ENCODE measurements around the gene MEGF9.
"Not testable (repeated sequence)": the region's sequence is repeated elsewhere in the genome, so short reads cannot be mapped to it uniquely, and the experiment has no call there.

MEGF9 gene

DNA sequence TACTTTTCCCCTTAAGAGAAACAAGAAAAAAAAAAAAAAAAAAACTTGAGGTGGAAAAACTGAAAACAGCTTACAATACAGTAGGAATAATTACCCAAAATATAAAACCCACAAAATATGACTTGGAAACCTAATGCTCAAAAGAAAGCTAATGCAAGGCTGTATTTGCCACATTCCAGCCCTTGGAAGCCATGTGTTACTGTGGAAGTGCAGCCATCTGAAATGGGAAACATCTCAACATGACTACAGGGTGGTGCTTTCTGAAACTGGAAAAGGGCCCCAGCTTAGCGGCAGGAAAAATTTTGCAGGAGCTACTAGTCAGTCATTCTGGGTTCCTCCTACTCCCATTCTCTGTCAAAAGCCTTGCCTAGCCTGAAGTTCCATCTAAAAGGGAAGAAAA, 154.7 kb downstream of the MEGF9 start:
- in situ Hi-C loops (cut with MboI; ENCODE audit: low pct_unique_long_range_greater_than_20kb, low sequenced_read_pairs) = no loop called here
- no peak for DNase-seq

DNA sequence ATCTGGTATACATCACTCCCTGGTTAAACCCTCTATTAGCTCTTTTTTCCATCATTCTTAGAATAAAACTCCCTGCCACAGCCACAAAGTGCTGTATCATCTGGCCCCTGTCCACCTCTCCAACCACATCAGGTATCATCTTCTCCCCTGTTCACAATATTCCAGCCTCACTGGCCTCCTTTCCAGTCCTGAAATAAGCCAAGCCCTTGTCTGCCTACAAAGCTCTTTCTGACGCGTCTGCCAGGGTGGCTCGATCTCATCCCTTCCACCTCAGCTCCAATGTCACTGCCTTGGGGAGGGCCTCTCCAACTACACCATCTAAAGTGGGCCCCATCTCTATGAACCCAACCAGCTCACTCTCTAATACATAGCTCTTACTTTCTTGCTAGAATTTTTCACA, 155.8 kb downstream of the MEGF9 start:
- DNase-seq = no peak
- in situ Hi-C loops (cut with MboI; ENCODE audit: low pct_unique_long_range_greater_than_20kb, low sequenced_read_pairs) = no loop called here

DNA sequence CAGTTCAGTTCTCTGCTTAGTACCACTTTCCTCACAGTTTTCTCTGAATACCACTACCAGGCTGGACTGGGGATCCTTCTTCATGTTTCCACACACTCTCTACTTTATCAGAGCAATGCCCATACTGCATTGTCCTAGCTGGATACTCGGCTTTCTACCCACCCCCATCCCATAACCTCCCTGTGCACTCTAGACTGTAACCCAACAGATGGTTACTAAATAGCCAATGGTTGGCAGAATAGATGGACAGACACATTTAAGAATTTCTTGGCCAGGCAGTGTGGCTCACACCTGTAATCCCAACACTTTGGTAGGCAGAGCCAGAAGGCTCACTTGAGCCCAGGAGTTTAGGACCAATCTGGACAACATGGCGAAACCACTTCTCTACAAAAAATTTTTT, 157.1 kb downstream of the MEGF9 start:
- DNase-seq = no peak
- in situ Hi-C loops (cut with MboI; ENCODE audit: low pct_unique_long_range_greater_than_20kb, low sequenced_read_pairs) = no loop called here

DNA sequence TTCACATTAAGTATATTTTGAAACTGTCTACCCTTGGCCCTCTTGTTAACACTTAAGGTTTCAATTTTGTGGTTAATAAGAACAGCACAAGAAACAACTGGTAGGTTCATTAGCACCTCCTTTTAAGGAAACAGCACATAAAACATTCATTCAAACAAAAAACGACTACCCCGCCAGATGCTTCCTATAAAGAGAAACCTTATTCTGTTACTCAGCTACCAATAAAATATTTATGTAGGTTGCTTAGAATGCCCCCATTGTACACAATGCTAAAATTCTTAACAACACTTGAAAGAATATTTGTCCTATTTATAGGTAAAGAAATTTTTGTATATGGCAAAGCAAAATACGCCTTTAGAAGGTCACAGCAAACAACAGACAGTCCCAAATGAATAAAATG, 157.5 kb downstream of the MEGF9 start:
- DNase-seq = no peak
- in situ Hi-C loops (cut with MboI; ENCODE audit: low pct_unique_long_range_greater_than_20kb, low sequenced_read_pairs) = no loop called here

DNA sequence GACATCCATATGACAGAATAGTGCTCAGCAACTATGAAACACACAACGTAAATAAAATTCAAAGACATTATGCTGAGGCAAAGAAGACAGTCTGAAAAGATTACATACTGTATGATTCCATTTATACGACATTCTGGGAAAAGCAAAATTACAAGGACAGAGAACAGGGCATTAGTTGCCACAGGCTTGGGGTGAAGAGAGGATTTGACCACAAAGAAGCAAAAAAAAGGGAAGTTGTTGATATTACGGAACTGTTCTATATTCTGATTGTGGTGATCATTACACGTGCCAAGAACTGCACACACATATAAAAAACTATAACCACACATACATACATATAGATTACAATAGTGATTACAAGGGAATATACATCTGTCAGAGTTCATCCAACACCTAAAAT, 158.4 kb downstream of the MEGF9 start:
- in situ Hi-C loops (cut with MboI; ENCODE audit: low pct_unique_long_range_greater_than_20kb, low sequenced_read_pairs) = no loop called here
- peak; percentile 87 for DNase-seq

DNA sequence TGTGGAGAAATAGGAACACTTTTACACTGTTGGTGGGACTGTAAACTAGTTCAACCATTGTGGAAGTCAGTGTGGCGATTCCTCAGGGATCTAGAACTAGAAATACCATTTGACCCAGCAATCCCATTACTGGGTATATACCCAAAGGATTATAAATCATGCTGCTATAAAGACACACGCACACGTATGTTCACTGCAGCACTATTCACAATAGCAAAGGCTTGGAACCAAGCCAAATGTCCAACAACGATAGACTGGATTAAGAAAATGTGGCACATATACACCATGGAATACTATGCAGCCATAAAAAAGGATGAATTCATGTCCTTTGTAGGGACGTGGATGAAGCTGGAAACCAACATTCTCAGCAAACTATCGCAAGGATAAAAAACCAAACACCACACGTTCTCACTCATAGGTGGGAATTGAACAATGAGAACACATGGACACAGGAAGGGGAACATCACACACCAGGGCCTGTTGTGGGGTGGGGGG, 162.0 kb downstream of the MEGF9 start:
- DNase-seq = not testable (repeated sequence)

More for the DNA sequence above, 162.0 kb downstream of the MEGF9 start:
- in situ Hi-C loops (cut with MboI; ENCODE audit: low pct_unique_long_range_greater_than_20kb, low sequenced_read_pairs) = not testable (repeated sequence)

All from KBM-7 (cell line).